Measurements from ENCODE around the gene ELOVL1. TPM values are rescaled to one million over a fixed set of nuclear protein-coding genes. Genes with fewer than 3 reads are reported as not detected.
A peak's percentile ranks its signal among the peaks of the same experiment; 100 is the strongest.

Gene ELOVL1
- total RNA-seq, 2 donors from 2014 or later: 24.4 to 28.3 TPM

GRCh38 chr1:43334453-43335205 is 33.2 kb downstream of the ELOVL1 start:
- TF ChIP-seq CTCF (conservative IDR thresholded peaks at IDR 0.05): no peak
- Histone ChIP-seq H3K4me1 (ENCODE audit: control insufficient read depth, insufficient read depth, low read length) (no peaks in the 10 kb centered on the region), H3K27me3 (ENCODE audit: control insufficient read depth, insufficient read depth, low read length, poor library complexity, severe bottlenecking) (no peaks in the 10 kb centered on the region), H3K9ac (ENCODE audit: extremely low read depth, low read length, poor library complexity, severe bottlenecking) (no peak overlapping the region), H3K36me3 (ENCODE audit: control insufficient read depth, insufficient read depth, low read length) (no peaks in the 10 kb centered on the region), H3K27ac (ENCODE audit: low read depth, low read length) (no peak overlapping the region), H3K4me3 (ENCODE audit: low read length) (no peak overlapping the region), H3K9me3 (ENCODE audit: control insufficient read depth, low read length) (no peaks in the 10 kb centered on the region)
- Mint-ChIP-seq H3K36me3 (ENCODE audit: low read depth) (no peaks in the 10 kb centered on the region), H3K27me3 (ENCODE audit: insufficient read depth) (no peaks in the 10 kb centered on the region), H3K4me3 (no peak overlapping the region), H3K4me1 (peaks cover 15% of the 10 kb centered on the region), H3K27ac (no peak overlapping the region), H3K9me3 (no peaks in the 10 kb centered on the region)
- 88 to 91% methylated on average over 6 to 7 of the region's 7 CpGs for WGBS, 2 experiments (ENCODE audit: insufficient coverage in 1 of 2, insufficient read length in 1 of 2)
- no peak for DNase-seq

- Mint-ChIP-seq H3K27ac (no peak overlapping the region), H3K36me3 (ENCODE audit: low read depth) (no peaks in the 10 kb centered on the region), H3K4me3 (no peak overlapping the region), H3K27me3 (ENCODE audit: insufficient read depth) (no peaks in the 10 kb centered on the region), H3K9me3 (peaks cover 19% of the 10 kb centered on the region), H3K4me1 (peaks cover 15% of the 10 kb centered on the region)
- no peaks in the 10 kb centered on the region for H3K27me3 ChIP-seq (ENCODE audit: control insufficient read depth, insufficient read depth, low read length, poor library complexity, severe bottlenecking)
- no peaks in the 10 kb centered on the region for H3K4me1 ChIP-seq (ENCODE audit: control insufficient read depth, insufficient read depth, low read length)
- no peak overlapping the region for H3K27ac ChIP-seq (ENCODE audit: low read depth, low read length)
- no peak for TF ChIP-seq CTCF (conservative IDR thresholded peaks at IDR 0.05)
- peak; percentile 30 for DNase-seq
- H3K36me3 ChIP-seq (ENCODE audit: control insufficient read depth, insufficient read depth, low read length): no peaks in the 10 kb centered on the region
- peaks cover 19% of the 10 kb centered on the region for H3K9me3 ChIP-seq (ENCODE audit: control insufficient read depth, low read length)
- H3K9ac ChIP-seq (ENCODE audit: extremely low read depth, low read length, poor library complexity, severe bottlenecking): no peak overlapping the region
- no peak overlapping the region for H3K4me3 ChIP-seq (ENCODE audit: low read length)
- WGBS, 2 experiments (ENCODE audit: insufficient coverage in 1 of 2, insufficient read length in 1 of 2): 92 to 100% methylated on average over 3 to 5 of the region's 5 CpGs
Observed at GRCh38 chr1:43331688-43332087, 36.1 kb downstream of the ELOVL1 start.

GRCh38 chr1:43329995-43330751 is 37.6 kb downstream of the ELOVL1 start:
- H3K36me3 ChIP-seq (ENCODE audit: control insufficient read depth, insufficient read depth, low read length): no peaks in the 10 kb centered on the region
- peak overlapping the region; percentile 4 for H3K27ac Mint-ChIP-seq
- H3K27me3 Mint-ChIP-seq (ENCODE audit: insufficient read depth): no peaks in the 10 kb centered on the region
- no peak overlapping the region for H3K4me3 ChIP-seq (ENCODE audit: low read length)
- no peaks in the 10 kb centered on the region for H3K36me3 Mint-ChIP-seq (ENCODE audit: low read depth)
- peaks cover 30% of the 10 kb centered on the region for H3K9me3 Mint-ChIP-seq
- no peaks in the 10 kb centered on the region for H3K27me3 ChIP-seq (ENCODE audit: control insufficient read depth, insufficient read depth, low read length, poor library complexity, severe bottlenecking)
- H3K4me1 Mint-ChIP-seq: peaks cover 15% of the 10 kb centered on the region
- H3K4me3 Mint-ChIP-seq: no peak overlapping the region
- H3K9ac ChIP-seq (ENCODE audit: extremely low read depth, low read length, poor library complexity, severe bottlenecking): no peak overlapping the region
- peaks cover 32% of the 10 kb centered on the region for H3K9me3 ChIP-seq (ENCODE audit: control insufficient read depth, low read length)
- H3K27ac ChIP-seq (ENCODE audit: low read depth, low read length): no peak overlapping the region
- TF ChIP-seq CTCF (conservative IDR thresholded peaks at IDR 0.05): no peak
- H3K4me1 ChIP-seq (ENCODE audit: control insufficient read depth, insufficient read depth, low read length): no peaks in the 10 kb centered on the region
- DNase-seq: peak; percentile 85
- 40 to 75% methylated on average over 1 to 6 of the region's 6 CpGs for WGBS, 2 experiments (ENCODE audit: insufficient coverage in 1 of 2, insufficient read length in 1 of 2)

All from endodermal cell (in vitro differentiated cells).